ENCODE data around the gene SHFL. TPM values are rescaled to one million over a fixed set of nuclear protein-coding genes. Genes with fewer than 3 reads are reported as not detected.

Gene SHFL
- total RNA-seq, 1 donor from 2014 or later: 28.7 TPM

GRCh38 chr19:10102787-10103236 is 16.7 kb downstream of the SHFL start:
- TF ChIP-seq CTCF (conservative IDR thresholded peaks at IDR 0.05; ENCODE audit: low read depth, low read length): no peak
- DNase-seq (ENCODE audit: low read depth): no peak
- no peak overlapping the region for H3K4me3 ChIP-seq (ENCODE audit: low read depth, low read length)

GRCh38 chr19:10104130-10104513 is 18.0 kb downstream of the SHFL start:
- TF ChIP-seq CTCF (conservative IDR thresholded peaks at IDR 0.05; ENCODE audit: low read depth, low read length): no peak
- no peak for DNase-seq (ENCODE audit: low read depth)
- H3K4me3 ChIP-seq (ENCODE audit: low read depth, low read length): no peak overlapping the region

GRCh38 chr19:10104665-10105508 is 18.8 kb downstream of the SHFL start:
- no peak overlapping the region for H3K4me3 ChIP-seq (ENCODE audit: low read depth, low read length)
- TF ChIP-seq CTCF (conservative IDR thresholded peaks at IDR 0.05; ENCODE audit: low read depth, low read length): no peak
- no peak for DNase-seq (ENCODE audit: low read depth)

GRCh38 chr19:10105509-10106099 is 19.5 kb downstream of the SHFL start:
- no peak for TF ChIP-seq CTCF (conservative IDR thresholded peaks at IDR 0.05; ENCODE audit: low read depth, low read length)
- H3K4me3 ChIP-seq (ENCODE audit: low read depth, low read length): no peak overlapping the region
- DNase-seq (ENCODE audit: low read depth): no peak

GRCh38 chr19:10106100-10106936 is 20.2 kb downstream of the SHFL start, which contains the start of gene PPAN:
Gene PPAN, plus strand, starts transcription at chr19:10106362. Its CDS starts 33 bp downstream, at chr19:10106395.
- H3K4me3 ChIP-seq (ENCODE audit: low read depth, low read length): peak within 1 kb of the TSS; percentile 90
- TF ChIP-seq CTCF (conservative IDR thresholded peaks at IDR 0.05; ENCODE audit: low read depth, low read length): no peak
- peak; percentile 62 for DNase-seq (ENCODE audit: low read depth)

GRCh38 chr19:10107254-10107653 is 21.1 kb downstream of the SHFL start:
- H3K4me3 ChIP-seq (ENCODE audit: low read depth, low read length): peak overlapping the region; percentile 90
- DNase-seq (ENCODE audit: low read depth): no peak
- TF ChIP-seq CTCF (conservative IDR thresholded peaks at IDR 0.05; ENCODE audit: low read depth, low read length): no peak
